Nephron (organoid): Measurements from ENCODE around the gene NIM1K.
"Not testable (repeated sequence)": the region's sequence is repeated elsewhere in the genome, so short reads cannot be mapped to it uniquely, and the experiment has no call there.

ENCODE experiments used
- H3K27ac Mint-ChIP-seq, 3 experiments: 2 replicates each; pipeline ENCODE4 v1.8.0; 2020; ENCODE audit warnings: mixed read lengths in 3 of 3, mild to moderate bottlenecking in 2 of 3, moderate library complexity in 1 of 3
- H3K27me3 Mint-ChIP-seq: 2 replicates; pipeline ENCODE4 v1.8.0; 2021; ENCODE audit warnings: low read depth, mild to moderate bottlenecking, moderate library complexity, mixed read lengths
- H3K36me3 Mint-ChIP-seq: 2 replicates; pipeline ENCODE4 v1.8.0; 2020; ENCODE audit warnings: low read depth, mixed read lengths
- H3K4me1 Mint-ChIP-seq: 2 replicates; pipeline ENCODE4 v1.8.0; 2020; ENCODE audit warnings: mixed read lengths
- H3K4me3 Mint-ChIP-seq, 3 experiments: 2 replicates each; pipeline ENCODE4 v1.8.0; 2020; ENCODE audit warnings: mild to moderate bottlenecking in 3 of 3, mixed read lengths in 3 of 3, moderate library complexity in 2 of 3
- H3K9me3 Mint-ChIP-seq: 2 replicates; pipeline ENCODE4 v1.8.0; 2020; ENCODE audit warnings: mixed read lengths
- TF ChIP-seq, protein P1 (sequence below), 3 experiments: fragments of 200-600 bp; sonication (generic); IDR thresholded peaks; one replicate each; pipeline ENCODE4 v1.5.0; 2021; ENCODE audit warnings: antibody characterized with exemption in 3 of 3; ENCODE audit not compliant: unreplicated experiment in 3 of 3

The NIM1K gene

DNA sequence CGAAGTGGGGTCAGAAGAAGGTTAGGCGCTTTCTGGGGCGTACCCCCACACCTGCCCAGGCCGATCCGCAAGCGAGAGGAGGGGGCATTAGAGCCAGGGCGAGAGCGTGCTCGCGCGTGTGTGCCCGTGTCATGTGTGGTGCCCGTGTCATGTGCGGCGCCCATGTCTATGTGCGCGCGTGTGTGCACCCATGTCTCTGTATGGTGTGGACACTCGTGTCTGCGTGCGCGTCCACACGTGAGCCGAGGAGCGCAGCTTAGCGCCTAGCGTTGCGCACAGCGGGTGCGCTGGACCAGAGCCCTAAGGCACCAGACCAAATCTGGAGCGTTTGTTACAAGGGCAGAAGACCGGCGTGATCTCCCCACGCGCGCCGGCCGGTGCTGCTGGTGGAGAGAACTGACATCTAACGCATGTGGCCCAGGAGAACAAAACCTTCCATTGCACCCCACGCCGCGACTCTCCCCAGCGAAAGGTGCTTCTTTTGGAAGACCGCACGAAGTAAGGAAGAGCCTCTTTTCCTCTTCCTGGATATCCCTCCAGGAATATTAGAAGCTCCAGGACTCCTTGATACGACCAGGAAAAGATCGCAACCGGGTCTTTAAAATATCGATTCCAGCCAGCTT lies 644 bp downstream of the NIM1K start:
- Mint-ChIP-seq H3K36me3 (no peaks in the 10 kb centered on the region), H3K27ac (no peak overlapping the region), H3K9me3 (no peaks in the 10 kb centered on the region), H3K4me1 (peaks cover 15% of the 10 kb centered on the region), H3K4me3 (peak overlapping the region; percentile 81 to 85 (median 83)), H3K27me3 (peaks cover 55% of the 10 kb centered on the region)
- TF ChIP-seq, protein P1, sequence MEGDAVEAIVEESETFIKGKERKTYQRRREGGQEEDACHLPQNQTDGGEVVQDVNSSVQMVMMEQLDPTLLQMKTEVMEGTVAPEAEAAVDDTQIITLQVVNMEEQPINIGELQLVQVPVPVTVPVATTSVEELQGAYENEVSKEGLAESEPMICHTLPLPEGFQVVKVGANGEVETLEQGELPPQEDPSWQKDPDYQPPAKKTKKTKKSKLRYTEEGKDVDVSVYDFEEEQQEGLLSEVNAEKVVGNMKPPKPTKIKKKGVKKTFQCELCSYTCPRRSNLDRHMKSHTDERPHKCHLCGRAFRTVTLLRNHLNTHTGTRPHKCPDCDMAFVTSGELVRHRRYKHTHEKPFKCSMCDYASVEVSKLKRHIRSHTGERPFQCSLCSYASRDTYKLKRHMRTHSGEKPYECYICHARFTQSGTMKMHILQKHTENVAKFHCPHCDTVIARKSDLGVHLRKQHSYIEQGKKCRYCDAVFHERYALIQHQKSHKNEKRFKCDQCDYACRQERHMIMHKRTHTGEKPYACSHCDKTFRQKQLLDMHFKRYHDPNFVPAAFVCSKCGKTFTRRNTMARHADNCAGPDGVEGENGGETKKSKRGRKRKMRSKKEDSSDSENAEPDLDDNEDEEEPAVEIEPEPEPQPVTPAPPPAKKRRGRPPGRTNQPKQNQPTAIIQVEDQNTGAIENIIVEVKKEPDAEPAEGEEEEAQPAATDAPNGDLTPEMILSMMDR (IDR thresholded peaks at IDR 0.05; ENCODE audit: unreplicated experiment in 3 of 3) = no peak

DNA sequence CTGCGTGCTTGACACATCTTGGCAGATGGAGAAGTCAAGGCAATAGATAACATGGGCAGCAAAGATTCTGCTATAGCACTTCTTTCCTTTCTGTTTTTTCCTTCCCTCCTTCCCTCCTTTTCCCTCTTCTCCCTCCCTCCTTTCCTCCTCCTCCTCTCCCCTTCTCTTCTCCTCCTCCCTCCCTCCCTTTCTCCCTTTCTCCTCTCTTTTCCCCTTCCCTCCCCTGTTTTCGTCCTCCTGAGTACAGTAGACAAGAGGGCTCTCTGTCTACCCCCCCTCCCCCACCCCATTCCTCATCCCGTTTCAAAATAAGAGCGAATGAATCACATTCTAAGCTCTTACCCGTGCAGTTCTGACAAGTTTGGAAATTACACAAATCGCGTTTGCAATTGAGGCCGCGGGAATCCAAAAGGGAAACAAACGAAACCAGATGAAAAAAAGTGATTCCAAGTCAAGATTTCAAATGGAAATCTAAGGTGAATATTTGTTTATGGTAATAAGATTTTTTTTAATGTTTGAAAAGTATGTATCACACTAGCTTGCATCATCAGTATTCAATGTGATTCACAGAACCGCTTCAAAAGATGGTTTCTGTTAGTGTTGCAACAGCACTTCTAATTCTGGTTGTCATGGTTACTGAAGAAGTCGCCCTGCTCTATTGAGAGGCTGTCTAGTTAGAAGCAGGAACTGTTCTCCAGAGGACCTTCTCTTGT lies 1.3 kb downstream of the NIM1K start:
- no peak overlapping the region for H3K27ac Mint-ChIP-seq
- TF ChIP-seq, protein P1 (IDR thresholded peaks at IDR 0.05; ENCODE audit: unreplicated experiment in 3 of 3) = no peak
- H3K27me3 Mint-ChIP-seq = peaks cover 57% of the 10 kb centered on the region
- H3K36me3 Mint-ChIP-seq = no peaks in the 10 kb centered on the region
- H3K9me3 Mint-ChIP-seq = no peaks in the 10 kb centered on the region
- H3K4me3 Mint-ChIP-seq = peak overlapping the region; percentile 81 to 85 (median 83)
- H3K4me1 Mint-ChIP-seq = peaks cover 15% of the 10 kb centered on the region

DNA sequence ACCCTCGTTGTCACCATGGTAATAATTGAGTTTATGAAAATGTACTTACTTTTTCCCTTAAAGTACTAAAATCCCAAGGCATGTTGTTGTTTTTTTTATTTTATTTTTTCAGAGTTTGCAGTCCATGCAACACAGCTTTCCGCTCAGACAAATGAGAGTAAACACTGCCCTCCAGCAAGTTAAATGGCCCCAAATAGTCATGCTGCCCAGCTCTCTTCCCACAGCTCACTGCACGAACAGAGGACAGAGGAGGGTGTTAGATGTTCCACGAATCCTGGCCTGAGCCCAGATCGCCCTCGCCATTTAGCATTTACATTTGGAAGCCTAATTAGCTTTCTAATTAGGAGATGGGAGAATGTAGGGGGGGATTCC lies 1.9 kb downstream of the NIM1K start:
- Mint-ChIP-seq H3K4me1 (peaks cover 15% of the 10 kb centered on the region), H3K36me3 (no peaks in the 10 kb centered on the region), H3K4me3 (peak overlapping the region; percentile 81 to 85 (median 83)), H3K27ac (no peak overlapping the region), H3K27me3 (peaks cover 57% of the 10 kb centered on the region), H3K9me3 (no peaks in the 10 kb centered on the region)
- TF ChIP-seq, protein P1 (IDR thresholded peaks at IDR 0.05; ENCODE audit: unreplicated experiment in 3 of 3) = no peak

DNA sequence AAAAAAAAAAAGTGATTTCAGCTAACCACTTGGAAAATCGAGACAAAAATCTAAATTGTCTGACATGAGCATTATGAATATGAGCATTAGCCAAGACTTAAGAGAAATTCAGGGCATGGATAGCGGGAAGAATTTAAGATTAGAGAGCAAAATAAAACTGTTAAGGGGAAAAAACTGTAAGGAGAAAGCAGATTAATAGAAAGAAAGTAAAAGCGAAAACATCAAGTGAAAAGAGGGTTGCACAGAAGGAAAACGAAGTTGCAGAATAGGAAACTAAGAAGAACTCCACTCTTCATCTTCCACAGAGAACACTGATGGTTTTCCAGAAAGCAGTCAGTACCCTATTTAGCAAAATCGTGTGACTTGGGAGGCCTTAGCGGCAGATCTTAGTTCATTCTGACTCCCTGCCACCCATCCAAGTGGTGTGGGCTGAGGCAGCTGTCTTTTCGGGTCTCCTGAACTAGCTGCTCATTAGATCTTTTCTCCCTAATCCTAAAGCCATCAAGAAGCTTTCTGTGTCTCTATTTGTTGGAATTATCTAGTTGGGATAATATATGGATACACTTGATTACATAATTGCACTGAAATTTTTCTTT lies 3.7 kb downstream of the NIM1K start:
- no peaks in the 10 kb centered on the region for H3K9me3 Mint-ChIP-seq
- peaks cover 15% of the 10 kb centered on the region for H3K4me1 Mint-ChIP-seq
- TF ChIP-seq, protein P1 (IDR thresholded peaks at IDR 0.05; ENCODE audit: unreplicated experiment in 3 of 3) = no peak
- no peaks in the 10 kb centered on the region for H3K36me3 Mint-ChIP-seq
- no peak overlapping the region for H3K4me3 Mint-ChIP-seq
- H3K27ac Mint-ChIP-seq = no peak overlapping the region
- H3K27me3 Mint-ChIP-seq = peaks cover 59% of the 10 kb centered on the region

DNA sequence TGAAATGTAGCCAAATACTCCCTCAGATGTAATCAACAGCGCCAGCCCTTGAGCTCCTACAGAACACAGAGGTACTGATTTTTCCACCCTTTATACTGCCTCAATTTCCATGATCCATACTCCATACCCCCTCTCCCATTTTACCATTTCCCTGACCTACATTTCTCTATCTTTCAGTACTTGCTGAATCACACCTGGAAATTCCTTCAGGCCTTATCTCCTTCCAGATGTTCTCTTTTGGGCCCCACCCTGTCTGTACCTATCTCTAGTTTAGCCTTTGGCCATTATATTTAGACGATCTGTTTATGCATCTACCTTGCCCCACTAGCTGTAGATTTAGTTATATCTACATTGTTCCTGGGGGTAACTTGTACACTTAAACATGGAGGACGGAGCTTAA lies 5.5 kb downstream of the NIM1K start:
- TF ChIP-seq, protein P1 (IDR thresholded peaks at IDR 0.05; ENCODE audit: unreplicated experiment in 3 of 3) = no peak

DNA sequence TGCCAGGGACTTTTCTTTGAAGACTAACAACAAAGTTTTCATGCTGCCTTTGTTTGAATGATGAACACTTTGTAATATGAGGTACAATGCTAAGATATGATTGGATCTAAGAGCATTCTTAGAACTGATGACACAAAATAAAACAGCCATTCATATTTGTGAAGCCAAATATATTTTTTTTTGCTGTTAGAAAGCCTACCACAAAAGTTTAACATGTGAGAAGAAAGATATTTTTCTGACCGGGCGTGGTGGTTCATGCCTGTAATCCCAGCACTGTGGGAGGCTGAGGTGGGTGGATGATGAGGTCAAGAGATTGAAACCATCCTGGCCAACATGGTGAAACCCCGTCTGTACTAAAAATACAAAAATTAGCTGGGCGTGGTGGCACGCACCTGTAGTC lies 9.4 kb downstream of the NIM1K start:
- peaks cover 10% of the 10 kb centered on the region for H3K27me3 Mint-ChIP-seq
- H3K27ac Mint-ChIP-seq, H3K4me3 Mint-ChIP-seq, H3K4me1 Mint-ChIP-seq, H3K9me3 Mint-ChIP-seq, H3K36me3 Mint-ChIP-seq: not testable (repeated sequence)

More for the DNA sequence above, 5.5 kb downstream of the NIM1K start:
- no peaks in the 10 kb centered on the region for H3K9me3 Mint-ChIP-seq
- H3K27me3 Mint-ChIP-seq = peaks cover 44% of the 10 kb centered on the region
- H3K36me3 Mint-ChIP-seq = no peaks in the 10 kb centered on the region
- peaks cover 15% of the 10 kb centered on the region for H3K4me1 Mint-ChIP-seq
- H3K4me3 Mint-ChIP-seq = no peak overlapping the region
- no peak overlapping the region for H3K27ac Mint-ChIP-seq
